HepG2 (cell line): ENCODE measurements around the gene PC.

Experiments
- CTCF ChIP-seq: sonication (generic); formaldehyde crosslinking; IDR thresholded peaks from 2 replicates; pipeline ENCODE4 v1.5.0; 2020; ENCODE audit warnings: mild to moderate bottlenecking, missing genetic modification reagents, moderate library complexity
- MAX ChIP-seq: IDR thresholded peaks from 2 replicates; pipeline ENCODE4 v1.6.1; 2012; ENCODE audit warnings: inconsistent platforms
- NFE2L1 ChIP-seq: sonication (generic); formaldehyde crosslinking; IDR thresholded peaks from 2 replicates; pipeline ENCODE4 v1.4.0; 2020; ENCODE audit warnings: missing genetic modification reagents, mild to moderate bottlenecking, borderline replicate concordance
- PBX3 ChIP-seq: sonication (generic); formaldehyde crosslinking; IDR thresholded peaks from 2 replicates; pipeline ENCODE4 v1.8.1; 2023; ENCODE audit warnings: missing genetic modification reagents, inconsistent platforms, borderline replicate concordance
- POLR2A ChIP-seq, 2 experiments: IDR thresholded peaks; 2 replicates each; pipeline ENCODE4 v1.6.1; 2011; ENCODE audit warnings: low read depth in 2 of 2, low read length in 2 of 2, mild to moderate bottlenecking in 1 of 2, moderate library complexity in 1 of 2; ENCODE audit not compliant: insufficient read depth in 1 of 2
- RERE ChIP-seq: IDR thresholded peaks from 2 replicates; pipeline ENCODE4 v1.6.1; 2016; ENCODE audit warnings: low read depth, missing genetic modification reagents, missing compliant biosample characterization
- REST ChIP-seq, 2 experiments: IDR thresholded peaks; 2 replicates each; pipeline ENCODE4 v1.6.1; 2011 to 2012; ENCODE audit warnings: low read length in 2 of 2, borderline replicate concordance in 1 of 2, low read depth in 1 of 2, mild to moderate bottlenecking in 1 of 2, moderate library complexity in 1 of 2
- SETDB1 ChIP-seq: sonication (generic); formaldehyde crosslinking; IDR thresholded peaks from 2 replicates; pipeline ENCODE4 v1.5.1; 2020; ENCODE audit warnings: missing genetic modification reagents, mild to moderate bottlenecking, borderline replicate concordance
- ZBTB7A ChIP-seq: sonication (generic); formaldehyde crosslinking; IDR thresholded peaks from 2 replicates; pipeline ENCODE4 v1.8.0; 2022; ENCODE audit warnings: mild to moderate bottlenecking, missing genetic modification reagents
- ZNF350 ChIP-seq: sonication (generic); formaldehyde crosslinking; IDR thresholded peaks from 2 replicates; pipeline ENCODE4 v1.4.0; 2020; ENCODE audit warnings: mild to moderate bottlenecking, low read depth, missing genetic modification reagents, borderline replicate concordance
- ZNF407 ChIP-seq: sonication (generic); formaldehyde crosslinking; IDR thresholded peaks from one replicate; pipeline ENCODE4 v1.5.1; 2020; ENCODE audit warnings: mild to moderate bottlenecking, missing genetic modification reagents; ENCODE audit errors: not compliant biosample characterization
- ZNF543 ChIP-seq: sonication (generic); formaldehyde crosslinking; IDR thresholded peaks from 2 replicates; pipeline ENCODE4 v1.4.0; 2020; ENCODE audit warnings: mild to moderate bottlenecking, missing genetic modification reagents

GRCh38 chr11:66970371-66970806 is 12.2 kb upstream of the PC start:
- no peak for TF ChIP-seq ZNF407 (CRISPR knock-in tag)
- no peak for TF ChIP-seq SETDB1 (CRISPR knock-in tag)
- no peak for TF ChIP-seq ZNF350 (CRISPR knock-in tag)
- TF ChIP-seq RERE (CRISPR knock-in tag): no peak
- no peak for TF ChIP-seq REST (IDR thresholded peaks at IDR 0.05; ENCODE audit: borderline replicate concordance in 1 of 2, low read depth in 1 of 2, low read length in 2 of 2)
- TF ChIP-seq ZNF543 (CRISPR knock-in tag): no peak
- TF ChIP-seq POLR2A (IDR thresholded peaks at IDR 0.05; ENCODE audit: insufficient read depth in 1 of 2, low read depth in 2 of 2, low read length in 2 of 2): no peak
- no peak for TF ChIP-seq CTCF
- no peak for TF ChIP-seq PBX3 (CRISPR knock-in tag)
- no peak for TF ChIP-seq ZBTB7A (CRISPR knock-in tag)
- TF ChIP-seq NFE2L1 (CRISPR knock-in tag): no peak
- TF ChIP-seq MAX: no peak
